ENCODE results near the gene PAK1IP1.

- TF ChIP-seq, protein P1, sequence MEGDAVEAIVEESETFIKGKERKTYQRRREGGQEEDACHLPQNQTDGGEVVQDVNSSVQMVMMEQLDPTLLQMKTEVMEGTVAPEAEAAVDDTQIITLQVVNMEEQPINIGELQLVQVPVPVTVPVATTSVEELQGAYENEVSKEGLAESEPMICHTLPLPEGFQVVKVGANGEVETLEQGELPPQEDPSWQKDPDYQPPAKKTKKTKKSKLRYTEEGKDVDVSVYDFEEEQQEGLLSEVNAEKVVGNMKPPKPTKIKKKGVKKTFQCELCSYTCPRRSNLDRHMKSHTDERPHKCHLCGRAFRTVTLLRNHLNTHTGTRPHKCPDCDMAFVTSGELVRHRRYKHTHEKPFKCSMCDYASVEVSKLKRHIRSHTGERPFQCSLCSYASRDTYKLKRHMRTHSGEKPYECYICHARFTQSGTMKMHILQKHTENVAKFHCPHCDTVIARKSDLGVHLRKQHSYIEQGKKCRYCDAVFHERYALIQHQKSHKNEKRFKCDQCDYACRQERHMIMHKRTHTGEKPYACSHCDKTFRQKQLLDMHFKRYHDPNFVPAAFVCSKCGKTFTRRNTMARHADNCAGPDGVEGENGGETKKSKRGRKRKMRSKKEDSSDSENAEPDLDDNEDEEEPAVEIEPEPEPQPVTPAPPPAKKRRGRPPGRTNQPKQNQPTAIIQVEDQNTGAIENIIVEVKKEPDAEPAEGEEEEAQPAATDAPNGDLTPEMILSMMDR (IDR thresholded peaks at IDR 0.05) = no peak
- no peak for TF ChIP-seq POLR2A (IDR thresholded peaks at IDR 0.05)
Observed at GRCh38 chr6:10733863-10734262, 39.1 kb downstream of the PAK1IP1 start.
